ENCODE results near the gene CD47.

- TF ChIP-seq CTCF (IDR thresholded peaks at IDR 0.05) (no peak), EZH2 (IDR thresholded peaks at IDR 0.05; ENCODE audit: borderline replicate concordance, insufficient read depth, low read depth, low read length, poor library complexity, severe bottlenecking) (no peak)
Measured at GRCh38 chr3:108096532-108097321, 5.9 kb upstream of the CD47 start.
